Panc1 (cell line): Measurements from ENCODE around the gene TEPSIN.

Experiments
- CTCF ChIP-seq: fragments of 450-650 bp; IDR thresholded peaks from 2 replicates; pipeline ENCODE4 v1.5.1; 2017; ENCODE audit warnings: mild to moderate bottlenecking
- POLR2AphosphoS5 ChIP-seq: IDR thresholded peaks from 2 replicates; pipeline ENCODE4 v1.6.1; 2012; ENCODE audit warnings: mild to moderate bottlenecking, low read depth, low read length, moderate library complexity
- REST ChIP-seq, 2 experiments: IDR thresholded peaks; 2 replicates each; pipeline ENCODE4 v1.6.1; 2011 to 2012; ENCODE audit warnings: low read depth in 2 of 2, control low read depth in 1 of 2, low read length in 1 of 2, mild to moderate bottlenecking in 1 of 2, moderate library complexity in 1 of 2; ENCODE audit not compliant: insufficient read depth in 1 of 2

- TF ChIP-seq POLR2AphosphoS5 (no peak), CTCF (no peak), REST (IDR thresholded peaks at IDR 0.05; ENCODE audit: insufficient read depth in 1 of 2, low read depth in 2 of 2, low read length in 1 of 2) (no peak)
Measured at GRCh38 chr17:81264640-81265039, 25.8 kb upstream of the TEPSIN start.
